Neutrophil (primary cell): ENCODE results near the gene FAM156A.
"Not testable (repeated sequence)": the region's sequence is repeated elsewhere in the genome, so short reads cannot be mapped to it uniquely, and the experiment has no call there.

Source experiments
- H3K27ac ChIP-seq: fragments of 200-600 bp; sonication (generic); 2 replicates; pipeline ENCODE4 v1.5.1; 2016; ENCODE audit warnings: mild to moderate bottlenecking, moderate library complexity
- H3K27me3 ChIP-seq: fragments of 200-600 bp; sonication (generic); 2 replicates; pipeline ENCODE4 v1.6.0; 2016; ENCODE audit warnings: mild to moderate bottlenecking
- H3K36me3 ChIP-seq: fragments of 200-600 bp; sonication (generic); 2 replicates; pipeline ENCODE4 v1.5.1; 2017
- H3K4me1 ChIP-seq, 2 experiments: fragments of 200-600 bp in 1 of 2; sonication (generic) in 1 of 2; 1 replicate in 1 of 2; 2 replicates in 1 of 2; pipeline versions ENCODE4 v1.5.1 to v1.6.1; 2013 to 2016; ENCODE audit warnings: low read depth in 1 of 2, low read length in 1 of 2, mild to moderate bottlenecking in 1 of 2, moderate library complexity in 1 of 2; ENCODE audit not compliant: control insufficient read depth in 1 of 2, insufficient read depth in 1 of 2
- H3K4me3 ChIP-seq, 2 experiments: fragments of 200-600 bp in 1 of 2; sonication (generic) in 1 of 2; 1 replicate in 1 of 2; 2 replicates in 1 of 2; pipeline ENCODE4 v1.5.1; 2013 to 2016; ENCODE audit warnings: low read depth in 1 of 2, low read length in 1 of 2, mild to moderate bottlenecking in 1 of 2, moderate library complexity in 1 of 2
- H3K9me3 ChIP-seq: fragments of 200-600 bp; sonication (generic); 2 replicates; pipeline ENCODE4 v1.5.1; 2016
- TF ChIP-seq, protein P1 (sequence below): fragments of 200-600 bp; sonication (generic); IDR thresholded peaks from 2 replicates; pipeline ENCODE4 v1.5.1; 2016; ENCODE audit warnings: antibody characterized with exemption

Gene FAM156A

DNA sequence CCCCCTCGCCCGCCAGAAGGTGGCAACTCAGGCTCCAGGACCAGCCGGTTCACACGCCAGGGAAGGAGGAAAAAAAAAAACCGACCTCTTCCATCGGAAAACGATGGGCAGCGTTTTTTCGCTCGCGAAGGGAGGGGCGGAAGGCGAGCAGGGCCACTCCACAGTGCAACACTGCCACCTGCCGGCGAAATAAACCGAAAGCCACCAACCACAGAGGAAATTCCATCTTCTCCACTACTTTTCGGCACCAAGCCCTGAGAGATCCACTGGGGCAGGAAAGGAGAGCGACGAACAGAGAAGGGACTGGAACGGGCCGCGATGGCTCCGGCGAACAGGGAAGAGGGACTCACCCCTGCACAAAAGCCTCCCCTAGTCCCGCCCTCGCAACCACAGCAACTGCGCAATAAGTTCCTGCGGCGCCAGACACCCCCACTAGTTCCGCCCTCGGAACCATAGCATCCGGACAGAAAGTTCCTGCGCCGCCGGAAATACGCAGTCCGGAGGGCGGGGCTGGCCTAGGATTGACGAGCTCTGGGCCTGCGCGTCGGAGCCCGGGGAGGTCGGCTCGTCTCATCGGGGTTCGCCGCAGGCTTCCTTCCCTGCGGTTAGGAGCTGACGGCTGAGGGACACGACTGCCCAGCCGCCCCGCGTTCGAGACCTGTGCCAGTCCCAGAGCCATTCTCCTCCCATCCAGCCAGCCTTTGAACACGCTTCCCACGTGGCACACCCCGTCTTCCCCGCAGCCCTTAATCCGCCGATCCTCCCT is 23.4 kb downstream of the FAM156A start:
- Histone ChIP-seq H3K36me3 (no peaks in the 10 kb centered on the region), H3K4me3 (peak overlapping the region; percentile 64 to 92), H3K4me1 (peaks cover 9 to 17% of the 10 kb centered on the region in 2 experiments), H3K27me3 (no peaks in the 10 kb centered on the region), H3K27ac (peak overlapping the region; percentile 96), H3K9me3 (no peaks in the 10 kb centered on the region)
- TF ChIP-seq, protein P1, sequence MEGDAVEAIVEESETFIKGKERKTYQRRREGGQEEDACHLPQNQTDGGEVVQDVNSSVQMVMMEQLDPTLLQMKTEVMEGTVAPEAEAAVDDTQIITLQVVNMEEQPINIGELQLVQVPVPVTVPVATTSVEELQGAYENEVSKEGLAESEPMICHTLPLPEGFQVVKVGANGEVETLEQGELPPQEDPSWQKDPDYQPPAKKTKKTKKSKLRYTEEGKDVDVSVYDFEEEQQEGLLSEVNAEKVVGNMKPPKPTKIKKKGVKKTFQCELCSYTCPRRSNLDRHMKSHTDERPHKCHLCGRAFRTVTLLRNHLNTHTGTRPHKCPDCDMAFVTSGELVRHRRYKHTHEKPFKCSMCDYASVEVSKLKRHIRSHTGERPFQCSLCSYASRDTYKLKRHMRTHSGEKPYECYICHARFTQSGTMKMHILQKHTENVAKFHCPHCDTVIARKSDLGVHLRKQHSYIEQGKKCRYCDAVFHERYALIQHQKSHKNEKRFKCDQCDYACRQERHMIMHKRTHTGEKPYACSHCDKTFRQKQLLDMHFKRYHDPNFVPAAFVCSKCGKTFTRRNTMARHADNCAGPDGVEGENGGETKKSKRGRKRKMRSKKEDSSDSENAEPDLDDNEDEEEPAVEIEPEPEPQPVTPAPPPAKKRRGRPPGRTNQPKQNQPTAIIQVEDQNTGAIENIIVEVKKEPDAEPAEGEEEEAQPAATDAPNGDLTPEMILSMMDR, result peak; percentile 79

DNA sequence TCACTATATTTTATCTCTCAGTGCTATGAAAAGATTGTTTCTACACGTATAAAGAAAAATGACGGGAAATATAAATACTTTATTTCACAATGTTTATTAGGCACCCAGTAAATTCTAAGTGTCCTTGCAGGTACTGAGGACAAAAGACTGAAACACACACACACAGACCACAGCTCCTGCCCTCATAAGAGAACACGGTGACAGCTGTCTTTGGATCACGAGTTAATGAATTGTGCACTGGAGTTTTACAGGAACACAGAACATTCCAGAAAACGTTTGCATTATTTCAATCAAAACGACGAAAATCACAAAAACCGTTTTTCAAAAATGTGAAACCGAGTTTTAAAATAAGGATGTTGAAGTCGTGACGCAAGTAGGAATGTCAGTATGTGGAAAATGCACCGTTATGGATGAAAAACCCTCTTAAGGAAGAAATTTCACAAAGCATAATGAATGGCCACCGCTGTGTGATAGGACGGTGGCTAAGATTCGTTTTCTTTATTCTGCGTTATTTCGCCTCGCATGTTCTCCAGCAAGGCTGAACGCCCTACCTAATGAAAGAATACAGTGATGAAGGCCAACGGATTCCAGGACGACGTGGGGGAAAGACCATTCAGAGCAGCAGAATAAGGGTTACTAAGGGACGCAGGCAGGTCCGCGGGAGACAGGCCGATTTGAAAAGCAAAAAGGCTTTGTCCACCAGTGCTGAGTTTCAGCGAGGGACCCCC is 24.2 kb downstream of the FAM156A start:
- peaks cover 9 to 17% of the 10 kb centered on the region in 2 experiments for H3K4me1 ChIP-seq
- TF ChIP-seq, protein P1, result no peak
- no peaks in the 10 kb centered on the region for H3K36me3 ChIP-seq
- H3K9me3 ChIP-seq, result no peaks in the 10 kb centered on the region
- no peaks in the 10 kb centered on the region for H3K27me3 ChIP-seq
- H3K27ac ChIP-seq, result peak overlapping the region; percentile 96
- H3K4me3 ChIP-seq, result peak overlapping the region; percentile 64 to 92

DNA sequence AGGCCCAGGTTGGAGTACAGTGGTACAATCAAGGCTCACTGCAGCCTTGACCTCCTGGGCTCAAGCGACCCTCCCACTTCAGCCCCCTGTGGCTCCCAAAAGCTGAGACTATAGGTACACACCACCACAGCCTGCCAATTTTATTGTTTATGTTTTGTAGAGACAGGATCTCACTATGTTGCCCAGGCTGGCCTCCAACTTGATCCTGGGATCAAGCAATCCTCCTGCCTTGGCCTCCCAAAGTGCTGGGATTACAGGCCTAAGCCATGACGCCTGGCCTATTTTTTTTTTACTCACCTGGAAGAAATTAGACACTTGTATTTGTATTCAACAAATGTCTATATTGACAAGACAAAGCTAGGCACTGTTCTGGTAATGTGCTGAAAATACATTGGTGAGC is 25.1 kb downstream of the FAM156A start:
- Histone ChIP-seq H3K4me1 (peaks cover 9 to 17% of the 10 kb centered on the region in 2 experiments), H3K27me3 (no peaks in the 10 kb centered on the region), H3K27ac (no peak overlapping the region), H3K9me3 (no peaks in the 10 kb centered on the region), H3K36me3 (no peaks in the 10 kb centered on the region), H3K4me3 (no peak overlapping the region)
- TF ChIP-seq, protein P1, result no peak

DNA sequence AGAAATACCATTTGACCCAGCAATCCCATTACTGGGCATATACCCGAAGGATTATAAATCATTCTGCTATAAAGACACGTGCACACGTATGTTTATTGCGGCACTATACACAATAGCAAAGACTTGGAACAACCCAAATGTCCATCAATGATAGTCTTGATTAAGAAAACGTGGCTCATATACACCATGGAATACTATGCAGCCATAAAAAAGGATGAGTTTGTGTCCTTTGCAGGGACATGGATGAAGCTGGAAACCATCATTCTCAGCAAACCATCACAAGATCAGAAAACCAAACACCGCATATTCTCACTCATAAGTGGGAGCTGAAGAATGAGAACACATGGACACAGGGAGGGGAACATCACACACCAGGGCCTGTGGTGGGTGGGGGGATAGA is 28.1 kb downstream of the FAM156A start:
- H3K36me3 ChIP-seq, result not testable (repeated sequence)

DNA sequence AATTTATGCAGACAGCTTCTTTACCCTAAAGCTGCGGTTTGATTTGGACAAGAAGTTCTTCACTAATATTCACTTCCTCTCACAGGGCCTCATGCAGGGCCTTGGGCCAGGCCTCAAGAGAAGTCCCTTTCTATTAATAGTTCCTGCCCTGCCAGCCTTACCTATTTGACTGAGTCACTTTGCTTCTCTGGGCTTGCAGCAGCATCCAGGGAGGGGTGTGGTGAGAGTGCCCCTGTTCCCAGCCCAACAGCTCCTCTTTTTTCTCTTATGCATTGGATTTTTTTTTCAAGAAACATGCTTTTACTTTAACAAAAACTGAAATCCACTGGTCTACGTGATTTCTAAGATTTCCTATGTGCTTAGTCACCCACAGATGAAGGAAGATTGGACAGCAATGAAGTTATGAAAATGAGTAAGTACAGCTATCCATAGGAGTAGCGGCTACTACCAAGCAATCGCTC is 34.5 kb downstream of the FAM156A start:
- Histone ChIP-seq H3K27ac (no peak overlapping the region), H3K27me3 (no peaks in the 10 kb centered on the region), H3K9me3 (no peaks in the 10 kb centered on the region), H3K4me3 (no peak overlapping the region), H3K4me1 (peaks cover 9 to 27% of the 10 kb centered on the region in 2 experiments), H3K36me3 (no peaks in the 10 kb centered on the region)
- TF ChIP-seq, protein P1, result no peak

More for the DNA sequence above, 28.1 kb downstream of the FAM156A start:
- H3K4me1 ChIP-seq, result peaks cover 15 to 21% of the 10 kb centered on the region in 2 experiments
- not testable (repeated sequence) for H3K27ac ChIP-seq, H3K9me3 ChIP-seq, H3K27me3 ChIP-seq, H3K4me3 ChIP-seq

DNA sequence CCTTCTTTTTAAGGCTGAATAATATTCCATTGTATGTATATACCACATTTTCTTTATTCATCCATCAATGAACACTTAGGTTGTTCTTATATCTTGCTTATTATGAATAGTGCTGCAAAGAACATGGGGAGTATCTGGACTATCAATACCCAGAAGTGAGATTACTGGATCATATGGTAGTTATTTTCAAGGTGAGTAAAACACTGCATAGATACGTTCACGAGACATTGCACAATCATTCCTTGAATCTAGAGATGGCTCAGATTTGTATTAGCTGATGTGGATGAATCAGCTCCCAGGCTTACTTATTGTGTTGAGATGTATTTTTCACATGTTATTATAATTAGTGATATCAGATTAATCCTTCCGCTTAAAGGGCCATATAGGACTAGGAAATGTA is 43.6 kb downstream of the FAM156A start:
- not testable (repeated sequence) for H3K27me3 ChIP-seq, H3K4me1 ChIP-seq, H3K27ac ChIP-seq, H3K4me3 ChIP-seq, H3K9me3 ChIP-seq, H3K36me3 ChIP-seq

DNA sequence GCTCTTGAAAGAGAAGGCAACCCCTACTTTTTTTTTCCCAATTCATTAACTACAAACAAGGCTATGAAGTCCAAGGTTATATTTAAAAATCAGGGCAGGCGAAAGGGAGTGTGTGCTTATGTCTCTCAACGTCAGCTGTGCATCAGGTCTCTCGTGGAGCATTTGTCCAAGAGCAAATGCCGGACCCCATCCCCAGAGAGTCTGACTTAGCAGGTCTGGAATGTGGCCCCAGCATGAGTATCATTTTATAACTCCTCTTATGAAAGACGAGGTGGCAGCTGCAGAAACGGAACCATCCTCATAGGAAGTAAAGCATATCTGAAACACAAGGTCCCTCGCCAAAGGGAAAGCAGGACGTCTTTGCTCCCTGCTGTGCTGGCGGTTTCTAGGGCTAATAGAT is 44.6 kb downstream of the FAM156A start:
- H3K4me3 ChIP-seq, H3K36me3 ChIP-seq, H3K9me3 ChIP-seq, H3K27me3 ChIP-seq, H3K4me1 ChIP-seq, H3K27ac ChIP-seq: not testable (repeated sequence)

DNA sequence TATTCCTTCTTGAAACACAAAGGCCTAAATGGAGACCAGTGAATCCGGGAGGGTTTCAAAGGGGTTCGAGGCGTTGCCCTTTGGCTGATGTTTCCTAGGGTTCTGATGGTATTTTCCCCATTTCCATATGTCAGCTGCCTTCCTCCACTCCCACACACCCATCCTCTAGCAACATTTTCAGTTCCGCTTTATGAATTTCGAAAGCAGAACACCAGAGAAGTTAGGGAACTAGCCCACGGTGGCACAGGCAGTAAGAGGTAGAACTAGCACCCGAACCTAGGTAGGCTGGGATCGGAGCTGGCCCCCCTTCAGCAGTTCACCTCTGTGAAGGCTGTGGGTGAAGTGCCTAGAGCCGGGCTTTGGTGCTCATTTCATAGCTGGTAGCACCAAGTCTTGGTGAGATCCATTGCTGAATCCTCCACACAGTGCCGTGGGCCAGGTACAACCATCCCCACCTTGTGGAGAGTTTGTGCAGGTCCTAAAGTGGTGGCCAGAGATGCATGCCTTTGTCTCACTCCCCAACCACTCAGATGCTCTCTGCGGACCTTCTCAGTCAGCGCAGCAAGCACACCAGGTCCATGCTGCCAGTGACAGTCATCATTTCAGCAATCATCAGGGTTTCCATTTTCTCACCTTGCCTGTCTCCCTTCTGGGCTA is 48.9 kb downstream of the FAM156A start:
- not testable (repeated sequence) for H3K9me3 ChIP-seq, H3K27ac ChIP-seq, H3K4me1 ChIP-seq, H3K36me3 ChIP-seq, H3K4me3 ChIP-seq, H3K27me3 ChIP-seq

DNA sequence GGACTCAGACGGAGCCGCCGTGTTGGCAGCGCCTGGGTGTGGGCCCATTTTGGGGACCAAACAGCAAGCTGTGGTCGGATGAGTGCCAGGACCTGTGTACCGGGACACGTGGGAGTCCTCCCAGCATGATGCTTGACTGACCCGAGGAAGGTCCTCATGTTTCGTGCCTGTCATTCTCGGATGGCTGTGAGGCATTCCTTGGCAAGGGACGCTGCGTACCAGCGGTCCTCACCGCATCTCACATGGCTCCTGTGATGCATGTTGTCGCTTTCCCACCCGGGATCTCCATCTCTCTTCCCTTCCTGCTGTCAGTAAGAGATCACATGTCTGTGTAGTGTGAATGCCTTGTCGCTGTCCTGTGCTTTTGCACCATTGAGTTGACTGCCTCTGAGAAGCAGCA is 50.4 kb downstream of the FAM156A start:
- not testable (repeated sequence) for H3K27ac ChIP-seq, H3K4me3 ChIP-seq, H3K9me3 ChIP-seq, H3K36me3 ChIP-seq, H3K4me1 ChIP-seq, H3K27me3 ChIP-seq
